OCI-LY1 (cell line): ENCODE data around the gene TTC27.

Experiments used
- H2AFZ ChIP-seq: fragments of 200-600 bp; sonication (generic), shearing (Covaris generic); 2 replicates; pipeline ENCODE4 v1.6.0; 2014; ENCODE audit warnings: antibody characterized with exemption, mild to moderate bottlenecking, low read length
- H3F3A ChIP-seq: fragments of 200-600 bp; sonication (generic), shearing (Covaris generic); 2 replicates; pipeline ENCODE4 v1.6.0; 2014; ENCODE audit warnings: mild to moderate bottlenecking, antibody characterized with exemption, low read length, moderate library complexity; ENCODE audit not compliant: insufficient read depth
- H3K27ac ChIP-seq: fragments of 200-600 bp; sonication (generic); 2 replicates; pipeline ENCODE4 v1.5.1; 2014; ENCODE audit warnings: low read length, mixed run types, mild to moderate bottlenecking, low read depth; ENCODE audit not compliant: poor library complexity, severe bottlenecking
- H3K27me3 ChIP-seq: fragments of 200-600 bp; sonication (generic); 2 replicates; pipeline ENCODE4 v1.6.0; 2014; ENCODE audit warnings: antibody characterized with exemption, mild to moderate bottlenecking, low read length, moderate library complexity; ENCODE audit not compliant: insufficient read depth
- H3K36me3 ChIP-seq: fragments of 200-600 bp; sonication (generic); 2 replicates; pipeline ENCODE4 v1.6.1; 2014; ENCODE audit warnings: mild to moderate bottlenecking, antibody characterized with exemption, low read length, moderate library complexity, mixed read lengths; ENCODE audit not compliant: insufficient read depth
- H3K4me1 ChIP-seq: fragments of 200-600 bp; sonication (generic); 2 replicates; pipeline ENCODE4 v1.5.1; 2014; ENCODE audit warnings: mild to moderate bottlenecking, low read length, moderate library complexity; ENCODE audit not compliant: insufficient read depth, severe bottlenecking
- H3K4me2 ChIP-seq: fragments of 200-600 bp; sonication (generic), shearing (Covaris generic); 2 replicates; pipeline ENCODE4 v1.6.1; 2014; ENCODE audit warnings: low read length
- H3K4me3 ChIP-seq: fragments of 200-600 bp; sonication (generic); 2 replicates; pipeline ENCODE4 v1.5.1; 2014; ENCODE audit warnings: low read length, low read depth, mild to moderate bottlenecking, mixed read lengths; ENCODE audit not compliant: poor library complexity, severe bottlenecking
- H3K79me2 ChIP-seq: fragments of 200-600 bp; shearing (Covaris generic); 2 replicates; pipeline ENCODE4 v1.6.1; 2016; ENCODE audit warnings: mixed run types, low read length, mixed read lengths; ENCODE audit not compliant: insufficient read depth
- H3K9ac ChIP-seq: fragments of 200-600 bp; sonication (generic), shearing (Covaris generic); 2 replicates; pipeline ENCODE4 v1.6.1; 2014; ENCODE audit warnings: mild to moderate bottlenecking, low read length, mixed read lengths
- H3K9me2 ChIP-seq: fragments of 200-600 bp; sonication (generic), shearing (Covaris generic); 2 replicates; pipeline ENCODE4 v1.6.1; 2014; ENCODE audit warnings: low read depth, mild to moderate bottlenecking, low read length, mixed read lengths
- H3K9me3 ChIP-seq: fragments of 200-600 bp; shearing (Covaris generic); 2 replicates; pipeline ENCODE4 v1.6.1; 2014; ENCODE audit warnings: low read length, mixed read lengths
- H4K20me1 ChIP-seq: fragments of 200-600 bp; sonication (generic), shearing (Covaris generic); 2 replicates; pipeline ENCODE4 v1.6.0; 2016; ENCODE audit warnings: mild to moderate bottlenecking, low read length; ENCODE audit not compliant: insufficient read depth
- EZH2 ChIP-seq: fragments of 200-600 bp; sonication (generic), shearing (Covaris generic); IDR thresholded peaks from 2 replicates; pipeline ENCODE4 v1.8.0; 2017; ENCODE audit warnings: borderline replicate concordance, mixed run types, mild to moderate bottlenecking, antibody characterized with exemption, low read length, moderate library complexity, mixed read lengths
- TF ChIP-seq, protein P1 (sequence below): fragments of 200-600 bp; sonication (generic), shearing (Covaris generic); IDR thresholded peaks from 2 replicates; pipeline ENCODE4 v1.5.1; 2017; ENCODE audit warnings: mild to moderate bottlenecking, antibody characterized with exemption, low read length, moderate library complexity, mixed read lengths

The TTC27 gene

GRCh38 chr2:32701806-32702205 lies 74.0 kb downstream of the TTC27 start:
- H3K4me2 ChIP-seq = no peak overlapping the region
- H3K9ac ChIP-seq = no peak overlapping the region
- H3K9me3 ChIP-seq = no peaks in the 10 kb centered on the region
- H3K9me2 ChIP-seq = no peaks in the 10 kb centered on the region
- no peaks in the 10 kb centered on the region for H3K4me1 ChIP-seq
- no peaks in the 10 kb centered on the region for H4K20me1 ChIP-seq
- no peak overlapping the region for H3K27ac ChIP-seq
- no peaks in the 10 kb centered on the region for H3K79me2 ChIP-seq
- no peak overlapping the region for H3K4me3 ChIP-seq
- no peaks in the 10 kb centered on the region for H3K27me3 ChIP-seq
- peaks cover 15% of the 10 kb centered on the region; the same call in 1 of the 2 replicates for H3K36me3 ChIP-seq
- TF ChIP-seq, protein P1, sequence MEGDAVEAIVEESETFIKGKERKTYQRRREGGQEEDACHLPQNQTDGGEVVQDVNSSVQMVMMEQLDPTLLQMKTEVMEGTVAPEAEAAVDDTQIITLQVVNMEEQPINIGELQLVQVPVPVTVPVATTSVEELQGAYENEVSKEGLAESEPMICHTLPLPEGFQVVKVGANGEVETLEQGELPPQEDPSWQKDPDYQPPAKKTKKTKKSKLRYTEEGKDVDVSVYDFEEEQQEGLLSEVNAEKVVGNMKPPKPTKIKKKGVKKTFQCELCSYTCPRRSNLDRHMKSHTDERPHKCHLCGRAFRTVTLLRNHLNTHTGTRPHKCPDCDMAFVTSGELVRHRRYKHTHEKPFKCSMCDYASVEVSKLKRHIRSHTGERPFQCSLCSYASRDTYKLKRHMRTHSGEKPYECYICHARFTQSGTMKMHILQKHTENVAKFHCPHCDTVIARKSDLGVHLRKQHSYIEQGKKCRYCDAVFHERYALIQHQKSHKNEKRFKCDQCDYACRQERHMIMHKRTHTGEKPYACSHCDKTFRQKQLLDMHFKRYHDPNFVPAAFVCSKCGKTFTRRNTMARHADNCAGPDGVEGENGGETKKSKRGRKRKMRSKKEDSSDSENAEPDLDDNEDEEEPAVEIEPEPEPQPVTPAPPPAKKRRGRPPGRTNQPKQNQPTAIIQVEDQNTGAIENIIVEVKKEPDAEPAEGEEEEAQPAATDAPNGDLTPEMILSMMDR = no peak
- no peak for TF ChIP-seq EZH2
- H2AFZ ChIP-seq = no peak overlapping the region
- no peaks in the 10 kb centered on the region for H3F3A ChIP-seq

DNA sequence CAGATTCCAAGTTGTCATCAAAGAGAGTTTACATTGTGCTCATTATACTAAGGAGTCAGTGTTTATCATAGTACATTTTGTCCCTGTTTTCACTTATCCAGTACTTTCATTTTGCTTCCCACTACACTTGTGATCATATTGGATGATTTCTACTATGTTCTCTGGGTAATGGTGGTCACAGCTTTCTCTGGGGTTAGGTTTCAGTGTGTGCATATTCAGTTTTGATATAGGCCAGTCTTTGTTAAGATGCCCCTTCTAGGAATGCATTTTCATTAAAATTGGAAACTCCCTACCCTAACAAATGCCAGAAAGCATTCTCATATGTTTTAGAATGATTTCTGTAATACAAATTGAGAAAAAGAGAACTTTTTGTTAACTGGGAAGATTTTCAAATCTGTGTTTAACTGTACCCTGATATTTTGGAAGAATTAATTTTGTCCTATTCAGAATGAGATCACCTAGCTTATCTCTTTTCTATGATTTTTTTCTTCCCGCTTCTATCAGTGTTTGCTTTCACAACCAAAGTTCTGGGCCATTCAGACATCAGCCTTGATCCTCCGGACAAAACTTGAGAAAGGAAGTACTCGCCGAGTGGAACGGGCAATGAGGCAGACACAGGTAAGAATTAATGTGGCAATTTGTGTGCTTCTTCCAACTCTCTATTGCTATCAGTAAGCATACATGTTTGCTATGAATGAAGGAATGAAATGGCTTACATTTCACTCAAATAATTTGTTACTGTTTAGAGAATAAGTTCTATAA lies 74.6 kb downstream of the TTC27 start:
- Histone ChIP-seq H3K9ac (no peak overlapping the region), H3K4me3 (no peak overlapping the region), H3K9me2 (no peaks in the 10 kb centered on the region), H3F3A (no peaks in the 10 kb centered on the region), H3K27me3 (no peaks in the 10 kb centered on the region), H2AFZ (no peak overlapping the region), H3K9me3 (no peaks in the 10 kb centered on the region), H3K36me3 (peaks cover 15% of the 10 kb centered on the region; the same call in 1 of the 2 replicates), H4K20me1 (no peaks in the 10 kb centered on the region), H3K4me2 (no peak overlapping the region), H3K79me2 (no peaks in the 10 kb centered on the region), H3K4me1 (no peaks in the 10 kb centered on the region), H3K27ac (no peak overlapping the region)
- TF ChIP-seq, protein P1 = no peak
- TF ChIP-seq EZH2 = no peak

DNA sequence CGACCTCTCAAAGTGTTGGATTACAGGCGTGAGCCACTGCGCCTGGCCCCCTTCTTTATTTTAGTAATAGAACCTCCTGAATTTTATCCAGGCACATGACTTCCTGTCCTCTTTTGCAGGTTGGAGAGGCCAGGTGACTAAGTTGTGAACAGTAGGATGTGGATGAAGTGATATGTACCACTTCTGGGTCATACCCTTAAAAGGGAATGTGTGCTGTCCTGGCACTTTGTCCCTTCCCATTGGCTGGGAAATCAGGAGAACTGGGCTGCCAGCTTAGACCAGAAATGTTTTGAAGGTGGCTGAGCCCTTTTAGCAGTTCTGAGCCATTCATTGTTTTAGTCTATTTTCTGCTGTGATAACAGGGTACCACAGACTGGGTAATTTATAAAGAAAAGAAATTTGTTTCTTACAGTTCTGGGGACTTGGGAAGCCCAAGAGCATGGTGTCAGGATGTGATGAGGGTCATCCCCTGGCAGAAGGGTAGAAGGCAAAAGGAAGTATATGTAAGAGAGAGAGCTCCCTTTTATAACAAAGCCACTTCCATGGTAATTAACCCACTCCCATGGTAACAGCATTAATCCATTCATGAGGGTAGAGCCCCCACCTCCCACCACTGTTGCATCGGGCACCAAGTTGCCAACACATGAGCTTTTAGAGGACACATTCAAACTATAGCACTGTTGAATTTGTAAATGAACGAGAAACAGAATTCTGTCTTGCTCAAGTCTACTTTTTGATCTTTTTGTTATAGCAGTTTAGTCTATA lies 79.1 kb downstream of the TTC27 start:
- Histone ChIP-seq H3K4me2 (no peak overlapping the region), H4K20me1 (no peaks in the 10 kb centered on the region), H3K36me3 (peaks cover 9% of the 10 kb centered on the region; the same call in 1 of the 2 replicates), H3K9me3 (no peaks in the 10 kb centered on the region), H3K9ac (no peak overlapping the region), H3K79me2 (no peaks in the 10 kb centered on the region), H3K27ac (no peak overlapping the region), H3K4me1 (no peaks in the 10 kb centered on the region), H3K27me3 (no peaks in the 10 kb centered on the region), H3K9me2 (no peaks in the 10 kb centered on the region), H3F3A (no peaks in the 10 kb centered on the region), H3K4me3 (no peak overlapping the region), H2AFZ (no peak overlapping the region)
- no peak for TF ChIP-seq EZH2
